Measurements from ENCODE around the gene BIN1. TPM values are rescaled to one million over a fixed set of nuclear protein-coding genes. Genes with fewer than 3 reads are reported as not detected.

BIN1 gene
- total and polyA plus RNA-seq, 2 of the 4 experiments (the other 2 are of a cell fraction) = 18.1 to 25.7 TPM

- no peak overlapping the region for H3K14ac ChIP-seq (replicated peaks; ENCODE audit: low read depth, low read length)
- in situ Hi-C loops (cut with MboI; ENCODE audit: low sequenced_read_pairs) (no loop called here), intact Hi-C loops (cut with micrococcal nuclease) (no loop called here), dilution Hi-C loops (cut with HindIII; ENCODE audit: low sequenced_read_pairs, unreplicated experiment) (no loop called here)
- ATAC-seq (ENCODE audit: low read depth) (peak; percentile 22; the same call in 1 of the 2 replicates), DNase-seq (no peak)
- no peaks in the 10 kb centered on the region; the same call in 1 of the 2 replicates for H3K9me1 ChIP-seq (ENCODE audit: insufficient read depth, low read length)
- CTCF ChIA-PET = no interaction called here
- no peak overlapping the region for H2BK20ac ChIP-seq (ENCODE audit: low read depth, low read length)
- no peak overlapping the region for H2AFZ ChIP-seq (replicated peaks; ENCODE audit: low read length, poor library complexity)
- no peak for TF ChIP-seq MAFK (IDR thresholded peaks at IDR 0.05; ENCODE audit: low read depth, low read length)
- no peak for TF ChIP-seq FOS (IDR thresholded peaks at IDR 0.05; ENCODE audit: low read depth, low read length)
- no peak for TF ChIP-seq BHLHE40 (IDR thresholded peaks at IDR 0.05; ENCODE audit: low read depth, low read length)
- no peak for TF ChIP-seq CEBPB (IDR thresholded peaks at IDR 0.05; ENCODE audit: low read depth, low read length)
- no peak for TF ChIP-seq ELK1 (IDR thresholded peaks at IDR 0.05; ENCODE audit: borderline replicate concordance, low read depth, low read length)
- no peak for TF ChIP-seq SMC3 (IDR thresholded peaks at IDR 0.05; ENCODE audit: low read depth, low read length)
- no peak for TF ChIP-seq CTCF (conservative IDR thresholded peaks at IDR 0.05; ENCODE audit: low read depth, low read length)
- no peak for TF ChIP-seq MXI1 (IDR thresholded peaks at IDR 0.05; ENCODE audit: borderline replicate concordance, low read depth, low read length)
- TF ChIP-seq USF2 (IDR thresholded peaks at IDR 0.05; ENCODE audit: low read depth, low read length) = no peak
- no peaks in the 10 kb centered on the region for H4K20me1 ChIP-seq (ENCODE audit: insufficient read depth, low read length)
- no peak overlapping the region for H2AK9ac ChIP-seq (replicated peaks; ENCODE audit: low read depth, low read length, poor library complexity)
- H2BK5ac ChIP-seq (ENCODE audit: low read depth, low read length, poor library complexity, severe bottlenecking) = no peak overlapping the region
- H4K5ac ChIP-seq (ENCODE audit: low read depth, low read length) = no peak overlapping the region
- H2AK5ac ChIP-seq (ENCODE audit: low read depth, low read length) = no peak overlapping the region
- H3K4me2 ChIP-seq (ENCODE audit: low read depth, low read length) = no peak overlapping the region
- H4K8ac ChIP-seq (ENCODE audit: low read depth in 2 of 2, low read length in 2 of 2) = no peak overlapping the region
- H4K91ac ChIP-seq (ENCODE audit: insufficient read depth, low read depth, low read length) = no peak overlapping the region
- no peak overlapping the region for H3K18ac ChIP-seq (ENCODE audit: low read depth, low read length)
- H3K27ac ChIP-seq (ENCODE audit: insufficient read depth, low read length) = no peak overlapping the region
- H2BK120ac ChIP-seq (ENCODE audit: low read depth, low read length) = no peak overlapping the region
- WGBS, 2 experiments (ENCODE audit: extremely low coverage in 2 of 2, insufficient read length in 1 of 2) = 98% methylated on average over 7 of the region's 14 CpGs; no CpG with 5 or more reads in 1 of the 2 experiments
- no peak overlapping the region for H3K56ac ChIP-seq (ENCODE audit: extremely low read depth, insufficient read depth, low read length)
- no peak overlapping the region for H3K9ac ChIP-seq (ENCODE audit: low read depth, low read length)
- no TSS peak for BruUV-seq (replicated peaks)
- H2BK15ac ChIP-seq (ENCODE audit: low read depth, low read length) = no peak overlapping the region
- H3K4me1 ChIP-seq (ENCODE audit: control insufficient read depth, insufficient read depth, low read length) = peaks cover 5% of the 10 kb centered on the region; the same call in 1 of the 2 replicates
- H3K4me3 ChIP-seq (ENCODE audit: insufficient read depth, low read depth, low read length) = no peak overlapping the region
- no peak overlapping the region for H3K4ac ChIP-seq (ENCODE audit: low read depth, low read length)
- H3K79me1 ChIP-seq (ENCODE audit: low read depth in 1 of 2, low read length in 2 of 2) = no peaks in the 10 kb centered on the region
- POLR2A ChIA-PET (ENCODE audit: unreplicated experiment) = no interaction called here
- no peaks in the 10 kb centered on the region for H3K27me3 ChIP-seq (ENCODE audit: control insufficient read depth, insufficient read depth, low read length)
- H3K9me3 ChIP-seq (ENCODE audit: control insufficient read depth, insufficient read depth, low read length) = no peaks in the 10 kb centered on the region
- H3K23ac ChIP-seq (ENCODE audit: low read depth, low read length) = no peak overlapping the region
- no peaks in the 10 kb centered on the region for H3K36me3 ChIP-seq (ENCODE audit: control insufficient read depth, insufficient read depth, low read length)
Observed at GRCh38 chr2:127039387-127040031, 67.4 kb downstream of the BIN1 start.

All from IMR-90 (cell line).